HepG2 (cell line): ENCODE results near the gene SLC27A2. TPM values are rescaled to one million over a fixed set of nuclear protein-coding genes. Genes with fewer than 3 reads are reported as not detected.

Experiments
- ATF7 ChIP-seq, 2 experiments: fragments of 450-650 bp in 1 of 2; sonication (generic) in 1 of 2; formaldehyde crosslinking in 1 of 2; IDR thresholded peaks; 2 replicates each; pipeline versions ENCODE4 v1.4.0 to v1.6.1; 2016 to 2020; ENCODE audit warnings: antibody characterized with exemption in 1 of 2, mild to moderate bottlenecking in 1 of 2, missing genetic modification reagents in 1 of 2
- EED ChIP-seq: sonication (generic); formaldehyde crosslinking; IDR thresholded peaks from 2 replicates; pipeline ENCODE4 v1.5.0; 2020; ENCODE audit warnings: mild to moderate bottlenecking, missing genetic modification reagents
- IKZF1 ChIP-seq: fragments of 450-650 bp; IDR thresholded peaks from 2 replicates; pipeline ENCODE4 v1.7.1; 2016
- MED1 ChIP-seq: sonication (generic); formaldehyde crosslinking; IDR thresholded peaks from 2 replicates; pipeline ENCODE4 v1.4.0; 2020; ENCODE audit warnings: missing genetic modification reagents
- SMAD3 ChIP-seq: sonication (generic); formaldehyde crosslinking; IDR thresholded peaks from 2 replicates; pipeline ENCODE4 v1.4.0; 2020; ENCODE audit warnings: missing genetic modification reagents
- SRSF4 ChIP-seq: fragments of 200-400 bp; formaldehyde crosslinking; IDR thresholded peaks from one replicate; pipeline ENCODE4 v1.6.1; 2018; ENCODE audit warnings: mild to moderate bottlenecking, low read depth, low read length, moderate library complexity; ENCODE audit not compliant: poor library complexity, severe bottlenecking
- SUZ12 ChIP-seq: fragments of 150-350 bp; IDR thresholded peaks from 2 replicates; pipeline ENCODE4 v1.6.1; 2014; ENCODE audit warnings: low read depth, low read length
- TCF12 ChIP-seq, 2 experiments: fragments of 450-650 bp in 1 of 2; sonication (generic) in 1 of 2; formaldehyde crosslinking in 1 of 2; IDR thresholded peaks; 2 replicates each; pipeline versions ENCODE4 v1.6.1 to v1.8.0; 2017 to 2022; ENCODE audit warnings: antibody characterized with exemption in 1 of 2, mild to moderate bottlenecking in 1 of 2, missing genetic modification reagents in 1 of 2, moderate library complexity in 1 of 2
- THYN1 ChIP-seq: sonication (generic); formaldehyde crosslinking; IDR thresholded peaks from 2 replicates; pipeline ENCODE4 v1.8.1; 2023; ENCODE audit warnings: low read depth, mild to moderate bottlenecking, moderate library complexity, missing genetic modification reagents, borderline replicate concordance
- WIZ ChIP-seq: sonication (generic); formaldehyde crosslinking; IDR thresholded peaks from 2 replicates; pipeline ENCODE4 v1.5.1; 2020; ENCODE audit warnings: mild to moderate bottlenecking, missing genetic modification reagents
- YEATS4 ChIP-seq: sonication (generic); formaldehyde crosslinking; IDR thresholded peaks from 2 replicates; pipeline ENCODE4 v1.4.0; 2020; ENCODE audit warnings: missing genetic modification reagents, borderline replicate concordance
- YY1 ChIP-seq: IDR thresholded peaks from 2 replicates; pipeline ENCODE4 v1.6.1; 2011; ENCODE audit warnings: low read length, low read depth, moderate library complexity, mild to moderate bottlenecking; ENCODE audit not compliant: insufficient read depth, insufficient replicate concordance
- ZFAT ChIP-seq: sonication (generic); formaldehyde crosslinking; conservative IDR thresholded peaks from 2 replicates; pipeline ENCODE4 v1.8.1; 2023; ENCODE audit warnings: missing genetic modification reagents, inconsistent platforms
- ZNF367 ChIP-seq: sonication (generic); formaldehyde crosslinking; IDR thresholded peaks from 2 replicates; pipeline ENCODE4 v1.4.0; 2020; ENCODE audit warnings: missing genetic modification reagents, borderline replicate concordance
- ZNF660 ChIP-seq: sonication (generic); formaldehyde crosslinking; IDR thresholded peaks from 2 replicates; pipeline ENCODE4 v1.5.1; 2020; ENCODE audit warnings: mild to moderate bottlenecking, low read depth, missing genetic modification reagents, borderline replicate concordance
- ZSCAN12 ChIP-seq: sonication (generic); formaldehyde crosslinking; IDR thresholded peaks from 2 replicates; pipeline ENCODE4 v1.9.0; 2021; ENCODE audit warnings: mild to moderate bottlenecking, missing genetic modification reagents
- polyA plus RNA-seq, 8 experiments: library from polyadenylated mRNA; depleted of rRNA in 3 of 8; stranded (reverse) in 7 of 8; unstranded in 1 of 8; fragments of >200 nt; fragmentation: Illumina TruSeq in 4 of 8; extraction: Trizol in 4 of 8; gene quantifications; 2 replicates each; pipeline versions ENCODE4 v1.2.1 to v1.2.3, GENCODE V29; 2011 to 2016; ENCODE audit warnings: low read depth in 4 of 8, missing spikeins in 1 of 8, mixed read lengths in 1 of 8; ENCODE audit not compliant: insufficient read depth in 1 of 8
- total RNA-seq, 5 experiments: library from RNA; depleted of rRNA; stranded (reverse); fragments of >200 nt; fragmentation: Illumina TruSeq; extraction: Trizol; gene quantifications; 2 replicates each; pipeline ENCODE4 v1.2.3, GENCODE V29; 2016; ENCODE audit warnings: low read depth in 1 of 5
- TF ChIP-seq, protein P1 (sequence below): sonication (generic); formaldehyde crosslinking; IDR thresholded peaks from 2 replicates; pipeline ENCODE4 v1.4.0; 2020; ENCODE audit warnings: missing genetic modification reagents, borderline replicate concordance
- TF ChIP-seq, protein P2 (sequence below): fragments of 450-650 bp; IDR thresholded peaks from 2 replicates; pipeline ENCODE4 v1.6.1; 2016
- TF ChIP-seq, protein P3 (sequence below), 2 experiments: sonication (generic) in 1 of 2; formaldehyde crosslinking in 1 of 2; IDR thresholded peaks; 2 replicates each; pipeline versions ENCODE4 v1.4.0 to v1.6.1; 2016 to 2020; ENCODE audit warnings: borderline replicate concordance in 1 of 2, low read depth in 1 of 2, mild to moderate bottlenecking in 1 of 2, missing genetic modification reagents in 1 of 2

Gene SLC27A2
- total and polyA plus RNA-seq, 2 of the 13 experiments (the other 11 are each of a cell fraction or from before 2014, with no cell fraction given), result 14.6 to 23.4 TPM

DNA sequence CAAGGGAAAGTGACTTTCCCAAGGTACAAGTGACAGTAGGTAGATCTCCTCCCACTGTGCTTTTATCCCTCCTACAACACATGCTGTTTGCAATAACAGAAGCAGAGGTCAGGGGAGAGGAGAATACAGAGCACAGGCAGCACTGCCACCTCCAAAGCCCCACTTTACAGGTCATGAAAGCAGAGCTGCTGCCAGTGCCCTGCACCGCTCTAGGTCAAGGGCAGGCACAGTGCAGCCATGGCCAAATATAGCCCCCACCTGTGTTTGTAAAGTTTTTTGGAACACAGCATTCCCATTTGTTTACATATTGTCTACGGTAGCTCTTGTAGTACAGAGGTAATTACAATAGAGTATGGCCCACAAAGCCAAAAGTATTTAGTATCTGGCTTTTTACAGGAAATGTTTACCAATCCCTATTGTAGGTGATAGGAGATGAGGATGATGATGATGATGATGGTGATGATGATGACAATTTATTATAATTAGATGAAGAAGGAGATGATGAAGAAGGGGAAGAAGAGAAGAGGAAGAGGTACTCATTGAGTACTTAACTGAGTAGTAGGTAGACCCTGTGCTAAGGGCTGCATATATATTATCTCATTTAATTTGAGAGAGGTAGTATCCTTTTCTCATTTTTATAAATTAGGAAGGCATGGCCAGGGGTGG is 63.1 kb downstream of the SLC27A2 start (continued):
- TF ChIP-seq, protein P1, sequence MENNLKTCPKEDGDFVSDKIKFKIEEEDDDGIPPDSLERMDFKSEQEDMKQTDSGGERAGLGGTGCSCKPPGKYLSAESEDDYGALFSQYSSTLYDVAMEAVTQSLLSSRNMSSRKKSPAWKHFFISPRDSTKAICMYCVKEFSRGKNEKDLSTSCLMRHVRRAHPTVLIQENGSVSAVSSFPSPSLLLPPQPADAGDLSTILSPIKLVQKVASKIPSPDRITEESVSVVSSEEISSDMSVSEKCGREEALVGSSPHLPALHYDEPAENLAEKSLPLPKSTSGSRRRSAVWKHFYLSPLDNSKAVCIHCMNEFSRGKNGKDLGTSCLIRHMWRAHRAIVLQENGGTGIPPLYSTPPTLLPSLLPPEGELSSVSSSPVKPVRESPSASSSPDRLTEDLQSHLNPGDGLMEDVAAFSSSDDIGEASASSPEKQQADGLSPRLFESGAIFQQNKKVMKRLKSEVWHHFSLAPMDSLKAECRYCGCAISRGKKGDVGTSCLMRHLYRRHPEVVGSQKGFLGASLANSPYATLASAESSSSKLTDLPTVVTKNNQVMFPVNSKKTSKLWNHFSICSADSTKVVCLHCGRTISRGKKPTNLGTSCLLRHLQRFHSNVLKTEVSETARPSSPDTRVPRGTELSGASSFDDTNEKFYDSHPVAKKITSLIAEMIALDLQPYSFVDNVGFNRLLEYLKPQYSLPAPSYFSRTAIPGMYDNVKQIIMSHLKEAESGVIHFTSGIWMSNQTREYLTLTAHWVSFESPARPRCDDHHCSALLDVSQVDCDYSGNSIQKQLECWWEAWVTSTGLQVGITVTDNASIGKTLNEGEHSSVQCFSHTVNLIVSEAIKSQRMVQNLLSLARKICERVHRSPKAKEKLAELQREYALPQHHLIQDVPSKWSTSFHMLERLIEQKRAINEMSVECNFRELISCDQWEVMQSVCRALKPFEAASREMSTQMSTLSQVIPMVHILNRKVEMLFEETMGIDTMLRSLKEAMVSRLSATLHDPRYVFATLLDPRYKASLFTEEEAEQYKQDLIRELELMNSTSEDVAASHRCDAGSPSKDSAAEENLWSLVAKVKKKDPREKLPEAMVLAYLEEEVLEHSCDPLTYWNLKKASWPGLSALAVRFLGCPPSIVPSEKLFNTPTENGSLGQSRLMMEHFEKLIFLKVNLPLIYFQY (CRISPR knock-in tag), result no peak
- no peak for TF ChIP-seq SMAD3
- TF ChIP-seq ZNF660 (CRISPR knock-in tag), result no peak
- TF ChIP-seq, protein P2, sequence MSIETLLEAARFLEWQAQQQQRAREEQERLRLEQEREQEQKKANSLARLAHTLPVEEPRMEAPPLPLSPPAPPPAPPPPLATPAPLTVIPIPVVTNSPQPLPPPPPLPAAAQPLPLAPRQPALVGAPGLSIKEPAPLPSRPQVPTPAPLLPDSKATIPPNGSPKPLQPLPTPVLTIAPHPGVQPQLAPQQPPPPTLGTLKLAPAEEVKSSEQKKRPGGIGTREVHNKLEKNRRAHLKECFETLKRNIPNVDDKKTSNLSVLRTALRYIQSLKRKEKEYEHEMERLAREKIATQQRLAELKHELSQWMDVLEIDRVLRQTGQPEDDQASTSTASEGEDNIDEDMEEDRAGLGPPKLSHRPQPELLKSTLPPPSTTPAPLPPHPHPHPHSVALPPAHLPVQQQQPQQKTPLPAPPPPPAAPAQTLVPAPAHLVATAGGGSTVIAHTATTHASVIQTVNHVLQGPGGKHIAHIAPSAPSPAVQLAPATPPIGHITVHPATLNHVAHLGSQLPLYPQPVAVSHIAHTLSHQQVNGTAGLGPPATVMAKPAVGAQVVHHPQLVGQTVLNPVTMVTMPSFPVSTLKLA, result no peak
- TF ChIP-seq SUZ12, result no peak
- TF ChIP-seq ZSCAN12 (CRISPR knock-in tag), result no peak
- TF ChIP-seq WIZ (CRISPR knock-in tag), result no peak
- no peak for TF ChIP-seq MED1 (CRISPR knock-in tag)
- TF ChIP-seq ZFAT (CRISPR knock-in tag), result no peak
- TF ChIP-seq, protein P3, sequence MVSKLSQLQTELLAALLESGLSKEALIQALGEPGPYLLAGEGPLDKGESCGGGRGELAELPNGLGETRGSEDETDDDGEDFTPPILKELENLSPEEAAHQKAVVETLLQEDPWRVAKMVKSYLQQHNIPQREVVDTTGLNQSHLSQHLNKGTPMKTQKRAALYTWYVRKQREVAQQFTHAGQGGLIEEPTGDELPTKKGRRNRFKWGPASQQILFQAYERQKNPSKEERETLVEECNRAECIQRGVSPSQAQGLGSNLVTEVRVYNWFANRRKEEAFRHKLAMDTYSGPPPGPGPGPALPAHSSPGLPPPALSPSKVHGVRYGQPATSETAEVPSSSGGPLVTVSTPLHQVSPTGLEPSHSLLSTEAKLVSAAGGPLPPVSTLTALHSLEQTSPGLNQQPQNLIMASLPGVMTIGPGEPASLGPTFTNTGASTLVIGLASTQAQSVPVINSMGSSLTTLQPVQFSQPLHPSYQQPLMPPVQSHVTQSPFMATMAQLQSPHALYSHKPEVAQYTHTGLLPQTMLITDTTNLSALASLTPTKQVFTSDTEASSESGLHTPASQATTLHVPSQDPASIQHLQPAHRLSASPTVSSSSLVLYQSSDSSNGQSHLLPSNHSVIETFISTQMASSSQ (IDR thresholded peaks at IDR 0.05; ENCODE audit: low read depth), result no peak
- TF ChIP-seq, protein P3 (CRISPR knock-in tag; IDR thresholded peaks at IDR 0.05; ENCODE audit: borderline replicate concordance), result no peak
- TF ChIP-seq YEATS4 (CRISPR knock-in tag), result no peak
- no peak for TF ChIP-seq YY1
- TF ChIP-seq EED, result no peak
- no peak for TF ChIP-seq THYN1 (CRISPR knock-in tag)
- TF ChIP-seq SRSF4, result no peak
- TF ChIP-seq ZNF367 (CRISPR knock-in tag), result no peak
- TF ChIP-seq ATF7 (IDR thresholded peaks at IDR 0.05), result no peak
- TF ChIP-seq ATF7 (CRISPR knock-in tag; IDR thresholded peaks at IDR 0.05), result no peak
- TF ChIP-seq IKZF1, result no peak
- no peak for TF ChIP-seq TCF12 (IDR thresholded peaks at IDR 0.05)
- TF ChIP-seq TCF12 (CRISPR knock-in tag; IDR thresholded peaks at IDR 0.05), result no peak
